ENCODE data around the gene GPNMB. TPM values are rescaled to one million over a fixed set of nuclear protein-coding genes. Genes with fewer than 3 reads are reported as not detected.
A peak's percentile ranks its signal among the peaks of the same experiment; 100 is the strongest.

The GPNMB gene
- total and polyA plus RNA-seq, 2 of the 13 experiments (the other 11 are each of a cell fraction or from before 2014, with no cell fraction given) = 1.1 to 1.6 TPM

DNA sequence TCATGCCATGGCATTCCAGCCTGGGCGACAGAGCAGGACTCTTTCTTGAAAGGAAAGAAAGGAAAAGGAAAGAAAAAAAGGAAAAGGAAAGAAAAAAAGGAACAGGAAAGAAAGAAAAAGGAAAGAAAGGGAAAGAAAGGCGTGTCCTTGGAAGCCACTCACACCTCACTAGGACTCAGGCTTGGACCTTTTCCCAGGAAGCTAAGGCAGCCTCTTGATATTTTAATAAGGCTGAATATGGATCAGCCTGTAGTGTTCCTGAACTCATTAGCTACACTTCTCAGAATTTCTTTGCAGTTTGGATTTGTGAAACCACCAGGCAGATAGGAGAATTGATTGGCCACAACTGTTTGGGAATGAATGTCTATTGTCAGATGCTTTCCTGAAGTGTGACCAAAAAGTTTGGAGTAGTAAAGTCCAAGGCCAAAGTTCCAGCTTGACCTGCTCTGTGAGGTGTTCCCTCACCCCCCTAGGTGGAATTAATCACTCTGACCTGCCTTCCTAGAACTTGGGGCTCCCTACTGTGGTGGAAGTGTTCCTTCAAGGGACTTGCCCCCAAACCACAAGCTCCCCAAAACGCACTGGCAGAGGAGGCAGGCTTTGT, 45.5 kb downstream of the GPNMB start (continued):
- TF ChIP-seq, protein P1, sequence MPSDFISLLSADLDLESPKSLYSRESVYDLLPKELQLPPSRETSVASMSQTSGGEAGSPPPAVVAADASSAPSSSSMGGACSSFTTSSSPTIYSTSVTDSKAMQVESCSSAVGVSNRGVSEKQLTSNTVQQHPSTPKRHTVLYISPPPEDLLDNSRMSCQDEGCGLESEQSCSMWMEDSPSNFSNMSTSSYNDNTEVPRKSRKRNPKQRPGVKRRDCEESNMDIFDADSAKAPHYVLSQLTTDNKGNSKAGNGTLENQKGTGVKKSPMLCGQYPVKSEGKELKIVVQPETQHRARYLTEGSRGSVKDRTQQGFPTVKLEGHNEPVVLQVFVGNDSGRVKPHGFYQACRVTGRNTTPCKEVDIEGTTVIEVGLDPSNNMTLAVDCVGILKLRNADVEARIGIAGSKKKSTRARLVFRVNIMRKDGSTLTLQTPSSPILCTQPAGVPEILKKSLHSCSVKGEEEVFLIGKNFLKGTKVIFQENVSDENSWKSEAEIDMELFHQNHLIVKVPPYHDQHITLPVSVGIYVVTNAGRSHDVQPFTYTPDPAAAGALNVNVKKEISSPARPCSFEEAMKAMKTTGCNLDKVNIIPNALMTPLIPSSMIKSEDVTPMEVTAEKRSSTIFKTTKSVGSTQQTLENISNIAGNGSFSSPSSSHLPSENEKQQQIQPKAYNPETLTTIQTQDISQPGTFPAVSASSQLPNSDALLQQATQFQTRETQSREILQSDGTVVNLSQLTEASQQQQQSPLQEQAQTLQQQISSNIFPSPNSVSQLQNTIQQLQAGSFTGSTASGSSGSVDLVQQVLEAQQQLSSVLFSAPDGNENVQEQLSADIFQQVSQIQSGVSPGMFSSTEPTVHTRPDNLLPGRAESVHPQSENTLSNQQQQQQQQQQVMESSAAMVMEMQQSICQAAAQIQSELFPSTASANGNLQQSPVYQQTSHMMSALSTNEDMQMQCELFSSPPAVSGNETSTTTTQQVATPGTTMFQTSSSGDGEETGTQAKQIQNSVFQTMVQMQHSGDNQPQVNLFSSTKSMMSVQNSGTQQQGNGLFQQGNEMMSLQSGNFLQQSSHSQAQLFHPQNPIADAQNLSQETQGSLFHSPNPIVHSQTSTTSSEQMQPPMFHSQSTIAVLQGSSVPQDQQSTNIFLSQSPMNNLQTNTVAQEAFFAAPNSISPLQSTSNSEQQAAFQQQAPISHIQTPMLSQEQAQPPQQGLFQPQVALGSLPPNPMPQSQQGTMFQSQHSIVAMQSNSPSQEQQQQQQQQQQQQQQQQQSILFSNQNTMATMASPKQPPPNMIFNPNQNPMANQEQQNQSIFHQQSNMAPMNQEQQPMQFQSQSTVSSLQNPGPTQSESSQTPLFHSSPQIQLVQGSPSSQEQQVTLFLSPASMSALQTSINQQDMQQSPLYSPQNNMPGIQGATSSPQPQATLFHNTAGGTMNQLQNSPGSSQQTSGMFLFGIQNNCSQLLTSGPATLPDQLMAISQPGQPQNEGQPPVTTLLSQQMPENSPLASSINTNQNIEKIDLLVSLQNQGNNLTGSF (CRISPR knock-in tag; IDR thresholded peaks at IDR 0.05) = no peak
- TF ChIP-seq, protein P2, sequence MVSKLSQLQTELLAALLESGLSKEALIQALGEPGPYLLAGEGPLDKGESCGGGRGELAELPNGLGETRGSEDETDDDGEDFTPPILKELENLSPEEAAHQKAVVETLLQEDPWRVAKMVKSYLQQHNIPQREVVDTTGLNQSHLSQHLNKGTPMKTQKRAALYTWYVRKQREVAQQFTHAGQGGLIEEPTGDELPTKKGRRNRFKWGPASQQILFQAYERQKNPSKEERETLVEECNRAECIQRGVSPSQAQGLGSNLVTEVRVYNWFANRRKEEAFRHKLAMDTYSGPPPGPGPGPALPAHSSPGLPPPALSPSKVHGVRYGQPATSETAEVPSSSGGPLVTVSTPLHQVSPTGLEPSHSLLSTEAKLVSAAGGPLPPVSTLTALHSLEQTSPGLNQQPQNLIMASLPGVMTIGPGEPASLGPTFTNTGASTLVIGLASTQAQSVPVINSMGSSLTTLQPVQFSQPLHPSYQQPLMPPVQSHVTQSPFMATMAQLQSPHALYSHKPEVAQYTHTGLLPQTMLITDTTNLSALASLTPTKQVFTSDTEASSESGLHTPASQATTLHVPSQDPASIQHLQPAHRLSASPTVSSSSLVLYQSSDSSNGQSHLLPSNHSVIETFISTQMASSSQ (IDR thresholded peaks at IDR 0.05; ENCODE audit: low read depth) = no peak
- TF ChIP-seq, protein P2 (CRISPR knock-in tag; IDR thresholded peaks at IDR 0.05; ENCODE audit: borderline replicate concordance) = 0 out of 2 replicates have a peak, but pooled peaks have one; percentile 12
- TF ChIP-seq ZBTB1 (CRISPR knock-in tag; IDR thresholded peaks at IDR 0.05; ENCODE audit: borderline replicate concordance) (no peak), IKZF1 (IDR thresholded peaks at IDR 0.05) (no peak), ZNF766 (CRISPR knock-in tag; IDR thresholded peaks at IDR 0.05; ENCODE audit: borderline replicate concordance) (no peak), JUN (CRISPR knock-in tag; IDR thresholded peaks at IDR 0.05) (peak; percentile 51; the same call in 1 of the 2 replicates), CHD2 (IDR thresholded peaks at IDR 0.05; ENCODE audit: low read depth, low read length) (no peak), ZNF317 (CRISPR knock-in tag; IDR thresholded peaks at IDR 0.05) (peak; percentile 25; the same call in 1 of the 2 replicates), LCORL (IDR thresholded peaks at IDR 0.05) (peak; percentile 33; the same call in 1 of the 2 replicates), LCORL (CRISPR knock-in tag; IDR thresholded peaks at IDR 0.05) (peak; percentile 68; the same call in 1 of the 2 replicates), ZNF30 (CRISPR knock-in tag; IDR thresholded peaks at IDR 0.05) (no peak)
- TF ChIP-seq, protein P3, sequence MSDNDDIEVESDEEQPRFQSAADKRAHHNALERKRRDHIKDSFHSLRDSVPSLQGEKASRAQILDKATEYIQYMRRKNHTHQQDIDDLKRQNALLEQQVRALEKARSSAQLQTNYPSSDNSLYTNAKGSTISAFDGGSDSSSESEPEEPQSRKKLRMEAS (IDR thresholded peaks at IDR 0.05) = no peak
- TF ChIP-seq, protein P4, sequence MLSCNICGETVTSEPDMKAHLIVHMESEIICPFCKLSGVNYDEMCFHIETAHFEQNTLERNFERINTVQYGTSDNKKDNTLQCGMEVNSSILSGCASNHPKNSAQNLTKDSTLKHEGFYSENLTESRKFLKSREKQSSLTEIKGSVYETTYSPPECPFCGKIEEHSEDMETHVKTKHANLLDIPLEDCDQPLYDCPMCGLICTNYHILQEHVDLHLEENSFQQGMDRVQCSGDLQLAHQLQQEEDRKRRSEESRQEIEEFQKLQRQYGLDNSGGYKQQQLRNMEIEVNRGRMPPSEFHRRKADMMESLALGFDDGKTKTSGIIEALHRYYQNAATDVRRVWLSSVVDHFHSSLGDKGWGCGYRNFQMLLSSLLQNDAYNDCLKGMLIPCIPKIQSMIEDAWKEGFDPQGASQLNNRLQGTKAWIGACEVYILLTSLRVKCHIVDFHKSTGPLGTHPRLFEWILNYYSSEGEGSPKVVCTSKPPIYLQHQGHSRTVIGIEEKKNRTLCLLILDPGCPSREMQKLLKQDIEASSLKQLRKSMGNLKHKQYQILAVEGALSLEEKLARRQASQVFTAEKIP (CRISPR knock-in tag; IDR thresholded peaks at IDR 0.05; ENCODE audit: borderline replicate concordance) = no peak
- TF ChIP-seq, protein P5, sequence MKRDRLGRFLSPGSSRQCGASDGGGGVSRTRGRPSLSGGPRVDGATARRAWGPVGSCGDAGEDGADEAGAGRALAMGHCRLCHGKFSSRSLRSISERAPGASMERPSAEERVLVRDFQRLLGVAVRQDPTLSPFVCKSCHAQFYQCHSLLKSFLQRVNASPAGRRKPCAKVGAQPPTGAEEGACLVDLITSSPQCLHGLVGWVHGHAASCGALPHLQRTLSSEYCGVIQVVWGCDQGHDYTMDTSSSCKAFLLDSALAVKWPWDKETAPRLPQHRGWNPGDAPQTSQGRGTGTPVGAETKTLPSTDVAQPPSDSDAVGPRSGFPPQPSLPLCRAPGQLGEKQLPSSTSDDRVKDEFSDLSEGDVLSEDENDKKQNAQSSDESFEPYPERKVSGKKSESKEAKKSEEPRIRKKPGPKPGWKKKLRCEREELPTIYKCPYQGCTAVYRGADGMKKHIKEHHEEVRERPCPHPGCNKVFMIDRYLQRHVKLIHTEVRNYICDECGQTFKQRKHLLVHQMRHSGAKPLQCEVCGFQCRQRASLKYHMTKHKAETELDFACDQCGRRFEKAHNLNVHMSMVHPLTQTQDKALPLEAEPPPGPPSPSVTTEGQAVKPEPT (CRISPR knock-in tag; IDR thresholded peaks at IDR 0.05; ENCODE audit: low read depth) = no peak

Measured in HepG2 (cell line).